Small intestine (tissue), 7 donors: ENCODE data around the gene HIVEP2. TPM values are rescaled to one million over a fixed set of nuclear protein-coding genes. Genes with fewer than 3 reads are reported as not detected.

Source experiments
- DNase-seq, 2 donors: peaks; one replicate each; pipeline versions ENCODE4 v3.0.0 to v3.0.0-alpha.2; 2013
- FAIRE-seq: peaks from 2 replicates; lab custom pipeline; 2012; peaks lifted over from hg19 to GRCh38; lab: Jason Lieb, UNC
- H3K27ac ChIP-seq, 3 donors: one replicate each; pipeline ENCODE4 v1.5.1; 2013; ENCODE audit warnings: low read length in 2 of 3, mild to moderate bottlenecking in 2 of 3, control low read depth in 1 of 3, inconsistent platforms in 1 of 3, low read depth in 1 of 3, moderate library complexity in 1 of 3
- H3K27me3 ChIP-seq, 3 donors: one replicate each; pipeline ENCODE4 v1.6.1; 2013; ENCODE audit warnings: low read length in 3 of 3, inconsistent platforms in 1 of 3; ENCODE audit not compliant: control insufficient read depth in 3 of 3, insufficient read depth in 3 of 3
- H3K36me3 ChIP-seq, 3 donors: one replicate each; pipeline ENCODE4 v1.6.1; 2013; ENCODE audit warnings: low read length in 3 of 3, inconsistent platforms in 1 of 3, low read depth in 1 of 3, mild to moderate bottlenecking in 1 of 3, moderate library complexity in 1 of 3; ENCODE audit not compliant: control insufficient read depth in 3 of 3, insufficient read depth in 2 of 3
- H3K4me1 ChIP-seq, 3 donors: one replicate each; pipeline ENCODE4 v1.6.1; 2013; ENCODE audit warnings: low read length in 2 of 3, inconsistent platforms in 1 of 3, low read depth in 1 of 3, mild to moderate bottlenecking in 1 of 3, moderate library complexity in 1 of 3; ENCODE audit not compliant: control insufficient read depth in 3 of 3, insufficient read depth in 2 of 3
- H3K4me3 ChIP-seq, 3 donors: one replicate each; pipeline ENCODE4 v1.5.1; 2013; ENCODE audit warnings: low read length in 3 of 3, control low read depth in 1 of 3, inconsistent platforms in 1 of 3, low read depth in 1 of 3, mild to moderate bottlenecking in 1 of 3, moderate library complexity in 1 of 3
- H3K9me3 ChIP-seq, 2 donors: one replicate each; pipeline ENCODE4 v1.6.1; 2013; ENCODE audit warnings: low read depth in 1 of 2, low read length in 1 of 2; ENCODE audit not compliant: control insufficient read depth in 2 of 2, insufficient read depth in 1 of 2
- WGBS, 3 donors: extraction: QIAGEN DNeasy Blood & Tissue Kit; methylation state at CpG; one replicate each; pipeline ENCODE4 v1.1.7; 2013; 5-methylcytosine and 5-hydroxymethylcytosine counted together
- polyA plus RNA-seq, 4 donors: library from polyadenylated mRNA; stranded (reverse) in 3 of 4; unstranded in 1 of 4; fragments of 200-250 nt in 3 of 4; fragments of 120-200 nt in 1 of 4; gene quantifications; one replicate each; pipeline versions ENCODE4 v1.2.1 to v1.2.3, GENCODE V29; 2013
- donor health status: healthy with polysubstance abuse.
- donor health status: control.
- donor health status: control.
- donor health status: Bipolar disorder and iron deficiency.
- donor health status: healthy.

Gene HIVEP2
- polyA plus RNA-seq, 4 donors: 1.9 to 7.1 (median 3.1) TPM

- FAIRE-seq: no peak
- no peak overlapping the region for H3K4me3 ChIP-seq
- no peak overlapping the region for H3K27ac ChIP-seq
These were observed 11.3 kb downstream of the HIVEP2 start for GRCh38 chr6:142933701-142934100.

GRCh38 chr6:142932889-142933288, 12.1 kb downstream of the HIVEP2 start:
- no peak for FAIRE-seq

More at GRCh38 chr6:142933701-142934100, 11.3 kb downstream of the HIVEP2 start:
- peaks cover 0 to 2% (median 0%) of the 10 kb centered on the region in 3 donors for H3K36me3 ChIP-seq
- DNase-seq: no peak
- no peaks in the 10 kb centered on the region for H3K9me3 ChIP-seq
- peaks cover 2 to 6% (median 2%) of the 10 kb centered on the region in 3 donors for H3K4me1 ChIP-seq
- H3K27me3 ChIP-seq: no peaks in the 10 kb centered on the region

GRCh38 chr6:142929751-142930358, 15.1 kb downstream of the HIVEP2 start:
- Histone ChIP-seq H3K36me3 (peaks cover 0 to 2% (median 0%) of the 10 kb centered on the region in 3 donors), H3K27me3 (no peaks in the 10 kb centered on the region), H3K4me3 (no peak overlapping the region), H3K4me1 (peaks cover 4 to 13% (median 6%) of the 10 kb centered on the region in 3 donors), H3K9me3 (no peaks in the 10 kb centered on the region), H3K27ac (no peak overlapping the region)
- 67 to 84% (median 70%) methylated on average over 1 of the region's 1 CpG for WGBS, 3 donors
- no peak for DNase-seq
- no peak for FAIRE-seq

More at GRCh38 chr6:142932889-142933288, 12.1 kb downstream of the HIVEP2 start:
- Histone ChIP-seq H3K4me1 (peaks cover 4 to 6% (median 4%) of the 10 kb centered on the region in 3 donors), H3K36me3 (peaks cover 0 to 2% (median 0%) of the 10 kb centered on the region in 3 donors), H3K9me3 (no peaks in the 10 kb centered on the region), H3K4me3 (no peak overlapping the region), H3K27me3 (no peaks in the 10 kb centered on the region), H3K27ac (no peak overlapping the region)
- WGBS, 3 donors: 68 to 75% (median 68%) methylated on average over 2 of the region's 2 CpGs
- no peak for DNase-seq

GRCh38 chr6:142927904-142928303, 17.1 kb downstream of the HIVEP2 start:
- Histone ChIP-seq H3K36me3 (peaks cover 0 to 2% (median 0%) of the 10 kb centered on the region in 3 donors), H3K4me1 (peaks cover 0 to 11% (median 2%) of the 10 kb centered on the region in 3 donors), H3K4me3 (no peak overlapping the region), H3K9me3 (no peaks in the 10 kb centered on the region), H3K27me3 (no peaks in the 10 kb centered on the region), H3K27ac (peak overlapping the region in 2 of 3 donors; percentile 32 to 91)
- WGBS, 3 donors: 49 to 74% (median 58%) methylated on average over 5 of the region's 5 CpGs
- no peak for FAIRE-seq
- DNase-seq: peak; percentile 12 to 24

- WGBS, 3 donors: 1 to 2% (median 2%) methylated on average over 7 of the region's 7 CpGs
- FAIRE-seq (no peak), DNase-seq (no peak)
- peaks cover 0 to 2% (median 0%) of the 10 kb centered on the region in 3 donors for H3K36me3 ChIP-seq
- peaks cover 0 to 11% (median 2%) of the 10 kb centered on the region in 3 donors for H3K4me1 ChIP-seq
- no peaks in the 10 kb centered on the region for H3K9me3 ChIP-seq
- no peaks in the 10 kb centered on the region for H3K27me3 ChIP-seq
- H3K4me3 ChIP-seq: peak overlapping the region; percentile 39 to 77 (median 74)
- peak overlapping the region; percentile 91 to 97 (median 93) for H3K27ac ChIP-seq
These were observed 17.8 kb downstream of the HIVEP2 start for GRCh38 chr6:142927271-142927580.

- no peak for FAIRE-seq
- H3K4me3 ChIP-seq: peak overlapping the region; percentile 39 to 77 (median 74)
- WGBS, 3 donors: 1 to 2% (median 1%) methylated on average over 33 to 75 of the region's 75 CpGs
These were observed 18.3 kb downstream of the HIVEP2 start for GRCh38 chr6:142926494-142927270.

GRCh38 chr6:142926177-142926493, 18.8 kb downstream of the HIVEP2 start:
- H3K4me1 ChIP-seq: peaks cover 0 to 11% (median 2%) of the 10 kb centered on the region in 3 donors
- WGBS, 3 donors: 17 to 36% (median 18%) methylated on average over 2 of the region's 2 CpGs

More at GRCh38 chr6:142926494-142927270, 18.3 kb downstream of the HIVEP2 start:
- Histone ChIP-seq H3K9me3 (no peaks in the 10 kb centered on the region), H3K27me3 (no peaks in the 10 kb centered on the region), H3K27ac (peak overlapping the region; percentile 91 to 97 (median 93)), H3K4me1 (peaks cover 0 to 11% (median 2%) of the 10 kb centered on the region in 3 donors), H3K36me3 (peaks cover 0 to 2% (median 0%) of the 10 kb centered on the region in 3 donors)
- DNase-seq: peak; percentile 91 to 96

GRCh38 chr6:142925575-142926110, 19.3 kb downstream of the HIVEP2 start:
- H3K4me3 ChIP-seq: no peak overlapping the region
- peak; percentile 90 for FAIRE-seq
- H3K27ac ChIP-seq: no peak overlapping the region
- peaks cover 0 to 2% (median 0%) of the 10 kb centered on the region in 3 donors for H3K36me3 ChIP-seq
- peak; percentile 59 to 91 for DNase-seq
- 33 to 69% (median 49%) methylated on average over 7 of the region's 7 CpGs for WGBS, 3 donors
- peaks cover 0 to 11% (median 2%) of the 10 kb centered on the region in 3 donors for H3K4me1 ChIP-seq
- no peaks in the 10 kb centered on the region for H3K27me3 ChIP-seq
- H3K9me3 ChIP-seq: no peaks in the 10 kb centered on the region

More at GRCh38 chr6:142926177-142926493, 18.8 kb downstream of the HIVEP2 start:
- Histone ChIP-seq H3K4me3 (peak overlapping the region; percentile 39 to 77 (median 74)), H3K27me3 (no peaks in the 10 kb centered on the region), H3K9me3 (no peaks in the 10 kb centered on the region), H3K27ac (peak overlapping the region; percentile 91 to 97 (median 93)), H3K36me3 (peaks cover 0 to 2% (median 0%) of the 10 kb centered on the region in 3 donors)
- DNase-seq (no peak), FAIRE-seq (no peak)
